ENCODE measurements around the gene RPL14. TPM values are rescaled to one million over a fixed set of nuclear protein-coding genes. Genes with fewer than 3 reads are reported as not detected.
"Not testable (repeated sequence)": the region's sequence is repeated elsewhere in the genome, so short reads cannot be mapped to it uniquely, and the experiment has no call there.

The RPL14 gene
- total and polyA plus RNA-seq, 11 donors = 159 to 1,346 (median 1,044) TPM

- H3K4me1 ChIP-seq = peaks cover 5 to 31% (median 18%) of the 10 kb centered on the region in 12 donors
- H3K9me3 ChIP-seq = no peaks in the 10 kb centered on the region
- no peaks in the 10 kb centered on the region for H3K27me3 ChIP-seq
- TF ChIP-seq POLR2A (IDR thresholded peaks at IDR 0.05) (no peak), CTCF (IDR thresholded peaks at IDR 0.05) (no peak)
- DNase-seq = no peak
- H3K27ac ChIP-seq = no peak overlapping the region
- ATAC-seq = no peak
- peaks cover 6 to 80% (median 68%) of the 10 kb centered on the region in 9 donors for H3K36me3 ChIP-seq
- intact Hi-C loops (cut with DNase I) = no loop called here
- H3K4me3 ChIP-seq = no peak overlapping the region
- 71 to 78% (median 73%) methylated on average over 3 of the region's 3 CpGs for WGBS, 4 donors
Measured at GRCh38 chr3:40461161-40461560, 4.0 kb downstream of the RPL14 start.

GRCh38 chr3:40462838-40463237, 5.7 kb downstream of the RPL14 start:
- H3K9me3 ChIP-seq; intact Hi-C loops (cut with DNase I); DNase-seq; H3K4me3 ChIP-seq; ATAC-seq; H3K27ac ChIP-seq; H3K27me3 ChIP-seq: not testable (repeated sequence)
- Histone ChIP-seq H3K4me1 (peaks cover 5 to 23% (median 14%) of the 10 kb centered on the region in 12 donors), H3K36me3 (peaks cover 6 to 90% (median 68%) of the 10 kb centered on the region in 9 donors)
- WGBS, 4 donors = 87 to 97% (median 96%) methylated on average over 7 of the region's 7 CpGs

GRCh38 chr3:40463579-40463978, 6.4 kb downstream of the RPL14 start:
- Histone ChIP-seq H3K4me3 (no peak overlapping the region), H3K27ac (no peak overlapping the region), H3K4me1 (peaks cover under 1 to 15% (median 7%) of the 10 kb centered on the region in 12 donors), H3K9me3 (no peaks in the 10 kb centered on the region), H3K27me3 (no peaks in the 10 kb centered on the region), H3K36me3 (peaks cover 6 to 88% (median 68%) of the 10 kb centered on the region in 9 donors)
- WGBS, 4 donors = 88 to 93% (median 91%) methylated on average over 2 of the region's 2 CpGs
- ATAC-seq (no peak), DNase-seq (no peak)
- intact Hi-C loops (cut with DNase I) = no loop called here
- TF ChIP-seq CTCF (IDR thresholded peaks at IDR 0.05) (no peak), POLR2A (IDR thresholded peaks at IDR 0.05) (no peak)

GRCh38 chr3:40464339-40465110, 7.4 kb downstream of the RPL14 start:
- TF ChIP-seq POLR2A (IDR thresholded peaks at IDR 0.05) (no peak), CTCF (IDR thresholded peaks at IDR 0.05) (no peak)
- DNase-seq (no peak), ATAC-seq (no peak)
- Histone ChIP-seq H3K36me3 (peaks cover 6 to 78% (median 59%) of the 10 kb centered on the region in 9 donors), H3K4me1 (peaks cover 0 to 8% (median 0%) of the 10 kb centered on the region in 12 donors), H3K27ac (no peak overlapping the region), H3K4me3 (no peak overlapping the region), H3K27me3 (no peaks in the 10 kb centered on the region), H3K9me3 (no peaks in the 10 kb centered on the region)
- WGBS, 4 donors = 69 to 84% (median 77%) methylated on average over 8 to 9 of the region's 9 CpGs
- intact Hi-C loops (cut with DNase I) = no loop called here

- intact Hi-C loops (cut with DNase I) = no loop called here
- TF ChIP-seq CTCF (IDR thresholded peaks at IDR 0.05) (no peak), POLR2A (IDR thresholded peaks at IDR 0.05) (no peak)
- 74 to 77% (median 75%) methylated on average over 4 of the region's 4 CpGs for WGBS, 4 donors
- Histone ChIP-seq H3K27me3 (no peaks in the 10 kb centered on the region), H3K36me3 (peaks cover 6 to 73% (median 54%) of the 10 kb centered on the region in 9 donors), H3K4me1 (peaks cover 0 to 8% (median 0%) of the 10 kb centered on the region in 12 donors), H3K27ac (no peak overlapping the region), H3K9me3 (no peaks in the 10 kb centered on the region), H3K4me3 (no peak overlapping the region)
- DNase-seq (no peak), ATAC-seq (no peak)
Measured at GRCh38 chr3:40465111-40465407, 7.9 kb downstream of the RPL14 start.

Measured in heart left ventricle (tissue), 16 donors.